LNCaP clone FGC (cell line): ENCODE data around the gene WNK4.

Source experiments
- DNase-seq: peaks from one replicate; pipeline ENCODE4 v3.0.0-alpha.2; 2011; ENCODE audit warnings: low read depth
- H3K4me3 ChIP-seq: 2 replicates; pipeline ENCODE4 v1.5.1; 2011; ENCODE audit warnings: mild to moderate bottlenecking, low read depth, low read length, control low read depth
- CTCF ChIP-seq: IDR thresholded peaks from 2 replicates; pipeline ENCODE4 v1.5.1; 2012; ENCODE audit warnings: mild to moderate bottlenecking; ENCODE audit not compliant: control insufficient read depth, insufficient read depth; ENCODE audit errors: extremely low read depth

The WNK4 gene

GRCh38 chr17:42773290-42774035, 6.9 kb upstream of the WNK4 start, which contains the start of gene VPS25:
VPS25 (plus strand) TSS chr17:42773449; CDS start chr17:42773476, 27 bp downstream.
- DNase-seq, result peak; percentile 50
- TF ChIP-seq CTCF, result no peak
- H3K4me3 ChIP-seq, result peak within 1 kb of the TSS; percentile 87

GRCh38 chr17:42774066-42774745, 6.2 kb upstream of the WNK4 start:
- H3K4me3 ChIP-seq, result peak overlapping the region; percentile 87
- no peak for DNase-seq
- no peak for TF ChIP-seq CTCF

- DNase-seq, result no peak
- no peak for TF ChIP-seq CTCF
- H3K4me3 ChIP-seq, result no peak overlapping the region
Measured at GRCh38 chr17:42775534-42776098, 4.8 kb upstream of the WNK4 start.

- no peak for TF ChIP-seq CTCF
- no peak for DNase-seq
- H3K4me3 ChIP-seq, result no peak overlapping the region
Measured at GRCh38 chr17:42778570-42778969, 1.8 kb upstream of the WNK4 start.

- no peak overlapping the region for H3K4me3 ChIP-seq
- no peak for DNase-seq
- TF ChIP-seq CTCF, result no peak
Measured at GRCh38 chr17:42779304-42779935, 990 bp upstream of the WNK4 start.

- no peak for DNase-seq
- H3K4me3 ChIP-seq, result no peak overlapping the region
- no peak for TF ChIP-seq CTCF
Measured at GRCh38 chr17:42780851-42781638, 635 bp downstream of the WNK4 start.
